RPMI7951 (cell line): ENCODE measurements around the gene BLCAP. TPM values are rescaled to one million over a fixed set of nuclear protein-coding genes. Genes with fewer than 3 reads are reported as not detected.

Source experiments
- DNase-seq: peaks from one replicate; pipeline ENCODE4 v3.0.0-alpha.2; 2012; ENCODE audit warnings: low read depth
- total RNA-seq: library from RNA; depleted of rRNA; stranded (reverse); fragments of >200 nt; shearing (Covaris generic); gene quantifications from 2 replicates; pipeline ENCODE4 v1.2.3, GENCODE V29; 2014

Gene BLCAP
- total RNA-seq, 1 experiment from 2014 or later: 64.4 TPM

DNA sequence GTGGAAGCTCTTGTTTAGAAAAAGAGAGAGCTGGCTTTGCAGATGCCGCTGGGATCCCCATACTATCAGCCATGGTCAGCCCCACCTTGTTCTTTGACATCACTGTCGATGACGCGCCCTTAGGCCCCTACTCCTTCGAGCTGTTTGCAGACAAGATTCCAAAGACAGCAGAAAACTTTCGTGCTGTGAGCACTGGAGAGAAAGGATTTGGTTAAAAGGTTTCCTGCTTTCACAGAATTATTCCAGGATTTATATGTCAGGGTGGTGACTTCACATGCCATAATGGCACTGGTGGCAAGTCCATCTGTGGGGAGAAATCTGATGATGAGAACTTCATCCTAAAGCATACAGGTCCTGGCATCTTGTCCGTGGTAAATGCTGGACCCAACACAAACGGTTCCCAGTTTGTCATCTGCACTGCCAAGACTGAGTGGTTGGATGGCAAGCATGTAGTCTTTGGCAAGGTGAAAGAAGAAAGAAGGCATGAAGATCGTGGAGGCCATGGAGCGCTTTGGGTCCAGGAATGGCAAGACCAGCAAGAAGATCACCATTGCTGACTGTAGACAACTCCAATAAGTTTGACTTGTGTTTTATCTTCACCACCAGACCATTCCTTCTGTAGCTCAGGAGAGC lies 2.4 kb upstream of the BLCAP start:
- no peak for DNase-seq

GRCh38 chr20:37529214-37529967 lies 1.7 kb upstream of the BLCAP start:
- DNase-seq: peak; percentile 50

DNA sequence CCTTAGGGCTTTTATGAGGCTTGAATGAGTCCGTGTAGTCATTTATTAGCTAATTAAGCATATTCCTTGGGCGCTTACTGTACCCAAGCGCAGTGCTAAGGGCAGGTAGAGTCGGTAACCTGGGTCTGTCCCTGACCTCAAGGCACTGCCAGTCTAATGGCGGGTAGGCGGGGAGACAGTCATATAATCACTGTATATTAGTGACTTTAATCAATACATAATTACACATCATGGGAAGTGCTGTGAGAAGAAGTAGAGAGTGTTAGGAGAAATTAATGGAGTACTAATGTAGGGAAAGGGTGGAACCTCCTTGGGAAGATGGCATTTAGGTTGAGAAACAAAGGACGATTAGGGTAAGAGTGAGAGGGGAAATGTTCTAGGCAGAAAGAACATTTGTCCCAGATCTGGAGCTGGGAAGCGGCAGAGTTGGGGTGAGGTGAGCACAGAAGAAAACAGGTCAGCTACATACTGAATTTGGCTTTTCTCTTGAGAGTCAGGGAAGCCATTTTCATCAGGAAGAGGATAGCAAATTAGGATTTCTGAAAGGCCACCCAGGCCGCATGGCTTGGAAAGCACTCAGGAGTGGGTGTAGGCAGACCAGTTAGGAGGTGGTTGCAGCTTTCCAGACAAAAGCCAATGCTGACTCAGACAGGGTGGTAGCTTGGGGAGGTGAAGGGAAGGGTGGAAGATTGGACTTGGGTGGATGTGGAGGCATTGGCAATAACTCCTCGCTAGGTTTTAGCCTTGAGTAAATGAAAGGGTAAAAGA lies 954 bp upstream of the BLCAP start:
- DNase-seq: no peak

GRCh38 chr20:37526839-37527637 lies 638 bp downstream of the BLCAP start:
- DNase-seq: peak; percentile 50

DNA sequence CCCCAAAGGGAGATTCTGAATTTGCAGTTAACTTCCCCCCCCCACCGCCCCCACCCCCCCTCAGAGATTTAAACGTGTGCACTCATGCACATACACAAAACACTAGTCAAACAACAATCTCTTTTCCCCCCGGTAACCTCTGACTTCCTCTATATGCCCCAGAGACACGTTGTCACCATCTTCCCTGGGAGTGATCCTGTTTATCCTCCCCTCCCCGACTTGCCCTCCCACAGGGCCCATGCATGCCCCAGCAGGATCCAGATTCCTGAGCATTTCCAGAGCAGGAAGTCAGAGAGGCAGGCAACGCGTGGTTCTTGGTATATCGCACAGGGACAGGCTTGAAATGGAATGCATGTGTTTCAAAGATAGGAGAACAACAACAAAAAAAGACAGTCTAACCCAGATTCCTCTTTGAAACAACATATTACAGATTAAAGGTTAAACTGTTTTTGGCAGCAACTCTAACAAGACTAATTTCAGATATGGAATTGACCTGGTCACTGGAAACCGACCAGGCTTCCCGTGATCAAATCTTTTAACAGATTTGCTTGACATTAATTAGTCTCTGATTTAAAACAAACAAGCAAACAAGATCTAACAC lies 1.3 kb downstream of the BLCAP start:
- DNase-seq: peak; percentile 69

DNA sequence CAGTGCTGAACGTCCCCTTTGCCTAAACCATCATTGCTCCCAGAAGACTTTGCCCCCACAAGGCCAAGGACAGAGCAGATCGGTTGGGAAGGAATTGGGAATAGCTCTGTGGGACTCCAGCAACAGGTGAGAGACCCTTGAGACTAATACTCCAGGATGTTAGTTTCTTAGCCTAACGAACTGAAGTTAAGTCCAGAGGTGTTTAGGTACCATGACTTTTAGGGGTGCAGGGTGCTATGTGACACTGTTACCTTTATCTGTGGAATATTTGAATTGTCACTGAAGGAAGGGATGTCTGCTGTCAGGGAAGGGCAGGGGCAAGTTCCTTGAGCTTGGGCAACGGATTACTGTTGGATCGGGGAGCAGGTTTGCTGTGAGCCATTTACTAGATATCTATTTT lies 1.9 kb downstream of the BLCAP start:
- no peak for DNase-seq

- peak; percentile 93 for DNase-seq
Observed at GRCh38 chr20:37524859-37525708, 2.6 kb downstream of the BLCAP start.

- no peak for DNase-seq
Observed at GRCh38 chr20:37523911-37524700, 3.6 kb downstream of the BLCAP start.

GRCh38 chr20:37523012-37523391 lies 4.7 kb downstream of the BLCAP start:
- no peak for DNase-seq

GRCh38 chr20:37522260-37523011 lies 5.2 kb downstream of the BLCAP start:
- DNase-seq: no peak

GRCh38 chr20:37521061-37521771 lies 6.5 kb downstream of the BLCAP start, which contains the start of gene NNAT:
TSS of gene NNAT (plus strand) at chr20:37521250. CDS start at chr20:37521332, 82 bp downstream.
- no peak for DNase-seq

DNA sequence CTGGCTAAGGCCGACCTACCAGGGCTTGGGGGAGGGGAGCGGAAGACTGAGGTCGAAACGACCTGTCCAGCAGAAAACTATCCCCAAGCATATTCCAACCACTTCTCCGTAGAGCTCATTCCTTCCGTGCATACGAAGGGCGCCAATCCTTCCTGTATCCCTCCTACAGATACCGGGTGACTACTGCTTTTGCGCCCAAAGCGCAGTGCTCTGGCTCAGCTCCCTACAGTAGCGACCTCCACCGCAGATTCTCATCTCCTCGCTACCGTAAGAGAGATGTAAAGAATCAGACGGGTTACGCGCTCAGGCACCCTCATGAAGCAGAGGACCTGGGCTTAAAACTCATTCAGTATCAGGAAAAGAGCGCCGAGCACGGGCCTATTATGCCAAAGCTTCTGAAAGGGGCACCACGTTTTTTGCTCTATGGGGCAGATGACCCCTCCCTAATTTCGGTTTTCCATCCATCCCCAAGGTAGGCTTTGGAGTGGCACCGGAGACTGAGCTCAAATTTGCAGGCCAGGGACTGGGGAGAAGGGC lies 7.2 kb downstream of the BLCAP start:
- DNase-seq: no peak

DNA sequence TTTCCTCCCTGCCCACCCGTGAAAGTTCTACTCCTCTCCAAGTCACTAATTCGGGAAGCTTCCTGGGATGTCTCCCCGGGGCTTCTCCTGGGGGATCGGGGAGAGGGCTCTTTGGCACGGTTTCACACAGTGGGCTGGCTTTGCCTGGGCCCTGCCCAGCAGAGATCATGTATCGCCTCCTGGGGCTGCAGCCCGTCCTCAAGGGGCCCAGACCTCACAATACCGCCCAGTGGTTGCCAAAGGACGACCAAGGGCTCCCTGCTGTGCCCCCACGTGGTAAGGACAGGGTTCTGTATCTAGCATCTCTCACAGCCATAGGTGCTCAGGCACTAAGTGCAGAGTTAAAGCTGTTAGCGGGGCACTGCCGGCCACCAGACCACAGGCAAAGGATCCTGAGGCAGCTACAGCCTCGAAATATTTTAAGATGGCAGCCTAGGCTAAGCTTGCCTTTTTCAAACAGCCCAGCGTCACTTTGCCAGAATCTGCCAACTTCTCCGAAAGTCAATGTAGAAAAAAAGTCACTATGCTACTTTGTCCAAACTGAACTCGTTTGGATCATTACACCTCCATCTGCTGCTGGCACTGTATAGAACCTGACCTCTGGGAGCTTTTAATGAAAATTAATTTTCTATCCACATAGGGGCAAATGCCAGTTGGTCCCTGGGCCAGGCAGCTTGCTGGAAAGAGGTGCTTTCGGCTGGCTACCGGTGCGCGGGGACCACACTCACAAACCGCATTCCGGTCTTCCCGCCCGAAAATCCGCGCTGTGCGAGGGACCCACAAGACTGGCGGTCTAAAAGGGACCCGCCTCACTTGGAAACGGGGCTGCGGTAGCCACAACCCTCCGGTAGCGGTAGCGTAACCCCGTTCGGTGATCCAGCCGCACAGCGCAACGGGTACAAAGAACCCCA lies 7.9 kb downstream of the BLCAP start:
- DNase-seq: no peak

GRCh38 chr20:37518606-37519507 lies 8.8 kb downstream of the BLCAP start:
- DNase-seq: no peak

DNA sequence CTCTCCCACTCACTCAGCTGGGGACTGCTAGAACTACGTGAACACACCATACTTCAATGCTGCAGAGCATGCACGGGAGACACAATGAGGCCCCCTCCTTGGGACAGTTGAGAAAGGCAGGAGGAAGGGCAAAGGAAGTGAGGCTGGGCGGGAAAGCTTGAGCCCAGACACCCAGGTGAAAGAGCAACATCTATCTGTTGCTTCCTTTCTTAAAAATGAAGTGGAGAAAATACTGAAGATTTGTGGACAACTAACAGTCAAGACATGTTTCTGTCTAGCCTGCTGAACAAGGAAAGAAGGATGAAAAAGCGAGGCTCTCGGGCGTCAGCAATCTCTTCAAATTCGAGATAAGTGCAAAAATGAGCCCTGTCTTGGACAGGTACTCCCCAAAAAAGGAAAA lies 9.6 kb downstream of the BLCAP start:
- DNase-seq: no peak
